HG03064 (cell line): ENCODE measurements around the gene KRTAP1-5.
"Not testable (repeated sequence)": the region's sequence is repeated elsewhere in the genome, so short reads cannot be mapped to it uniquely, and the experiment has no call there.

Experiments
- ATAC-seq: cut with Tn5 transposase; IDR thresholded peaks from one replicate; pipeline ENCODE4 v1.9.1; 2021; ENCODE audit warnings: low read depth; ENCODE audit not compliant: unreplicated experiment

The KRTAP1-5 gene

GRCh38 chr17:41009301-41009760 is 17.7 kb downstream of the KRTAP1-5 start:
- ATAC-seq: no peak

GRCh38 chr17:41008811-41009210 is 18.2 kb downstream of the KRTAP1-5 start, which contains the start of gene KRTAP3-1:
Gene KRTAP3-1 (minus strand): TSS chr17:41009128. CDS start chr17:41009074, 54 bp downstream.
- no peak for ATAC-seq

- no peak for ATAC-seq
Observed at GRCh38 chr17:41004397-41004796, 22.6 kb downstream of the KRTAP1-5 start.

GRCh38 chr17:41003926-41004325 is 23.1 kb downstream of the KRTAP1-5 start:
- ATAC-seq: no peak

GRCh38 chr17:41002814-41003213 is 24.2 kb downstream of the KRTAP1-5 start:
- no peak for ATAC-seq

GRCh38 chr17:41001795-41002194 is 25.2 kb downstream of the KRTAP1-5 start:
- ATAC-seq: no peak

GRCh38 chr17:40999563-40999962 is 27.4 kb downstream of the KRTAP1-5 start, which contains the start of gene KRTAP3-2:
Gene KRTAP3-2 (minus strand): TSS chr17:40999906. CDS start chr17:40999853, 53 bp downstream.
- not testable (repeated sequence) for ATAC-seq

GRCh38 chr17:40997361-40997760 is 29.6 kb downstream of the KRTAP1-5 start:
- no peak for ATAC-seq

- no peak for ATAC-seq
Observed at GRCh38 chr17:40996829-40997228, 30.2 kb downstream of the KRTAP1-5 start.

GRCh38 chr17:40995116-40995515 is 31.9 kb downstream of the KRTAP1-5 start:
- ATAC-seq: no peak

- no peak for ATAC-seq
Observed at GRCh38 chr17:40993839-40994238, 33.2 kb downstream of the KRTAP1-5 start, which contains the start of gene KRTAP3-3. Gene KRTAP3-3 (minus strand): TSS chr17:40994164. CDS start chr17:40994097, 67 bp downstream.

- ATAC-seq: no peak
Observed at GRCh38 chr17:40993084-40993483, 33.9 kb downstream of the KRTAP1-5 start.

- ATAC-seq: no peak
Observed at GRCh38 chr17:40992666-40993065, 34.3 kb downstream of the KRTAP1-5 start.

GRCh38 chr17:40986920-40987319 is 40.1 kb downstream of the KRTAP1-5 start:
- no peak for ATAC-seq

GRCh38 chr17:40984226-40984625 is 42.8 kb downstream of the KRTAP1-5 start, which contains the start of gene KRT40:
Gene KRT40 (minus strand): TSS chr17:40984326. CDS start chr17:40984273, 53 bp downstream.
- ATAC-seq: no peak

- no peak for ATAC-seq
Observed at GRCh38 chr17:40981115-40981514, 45.9 kb downstream of the KRTAP1-5 start.

GRCh38 chr17:40980596-40980995 is 46.4 kb downstream of the KRTAP1-5 start:
- no peak for ATAC-seq

GRCh38 chr17:40980117-40980516 is 46.9 kb downstream of the KRTAP1-5 start:
- ATAC-seq: no peak

GRCh38 chr17:40978575-40979151 is 48.3 kb downstream of the KRTAP1-5 start:
- no peak for ATAC-seq
